Measurements from ENCODE around the gene PCDHGA11.
"Not testable (repeated sequence)": the region's sequence is repeated elsewhere in the genome, so short reads cannot be mapped to it uniquely, and the experiment has no call there.

PCDHGA11 gene

GRCh38 chr5:141432726-141433125, 11.9 kb downstream of the PCDHGA11 start:
- DNase-seq, result not testable (repeated sequence)

GRCh38 chr5:141434006-141434405, 13.2 kb downstream of the PCDHGA11 start:
- no peak for DNase-seq

DNA sequence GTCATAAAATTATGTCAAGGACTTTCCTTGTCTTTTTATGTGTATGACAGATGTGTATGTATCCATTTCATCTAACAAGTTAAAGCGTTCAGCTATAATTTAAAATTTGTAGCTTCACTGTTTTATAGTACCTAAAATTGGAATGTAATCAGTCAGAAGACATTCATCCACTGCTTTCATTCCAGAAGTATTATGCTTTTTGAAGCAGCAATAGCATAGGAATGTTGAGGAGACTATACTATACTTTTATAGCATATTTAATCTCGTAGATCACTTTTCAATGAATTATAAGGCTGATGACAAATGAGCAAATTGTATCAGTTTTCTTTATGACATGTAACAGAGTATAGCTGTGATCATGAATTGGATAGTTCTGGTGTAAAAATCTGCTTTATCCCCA, 16.4 kb downstream of the PCDHGA11 start:
- no peak for DNase-seq

DNA sequence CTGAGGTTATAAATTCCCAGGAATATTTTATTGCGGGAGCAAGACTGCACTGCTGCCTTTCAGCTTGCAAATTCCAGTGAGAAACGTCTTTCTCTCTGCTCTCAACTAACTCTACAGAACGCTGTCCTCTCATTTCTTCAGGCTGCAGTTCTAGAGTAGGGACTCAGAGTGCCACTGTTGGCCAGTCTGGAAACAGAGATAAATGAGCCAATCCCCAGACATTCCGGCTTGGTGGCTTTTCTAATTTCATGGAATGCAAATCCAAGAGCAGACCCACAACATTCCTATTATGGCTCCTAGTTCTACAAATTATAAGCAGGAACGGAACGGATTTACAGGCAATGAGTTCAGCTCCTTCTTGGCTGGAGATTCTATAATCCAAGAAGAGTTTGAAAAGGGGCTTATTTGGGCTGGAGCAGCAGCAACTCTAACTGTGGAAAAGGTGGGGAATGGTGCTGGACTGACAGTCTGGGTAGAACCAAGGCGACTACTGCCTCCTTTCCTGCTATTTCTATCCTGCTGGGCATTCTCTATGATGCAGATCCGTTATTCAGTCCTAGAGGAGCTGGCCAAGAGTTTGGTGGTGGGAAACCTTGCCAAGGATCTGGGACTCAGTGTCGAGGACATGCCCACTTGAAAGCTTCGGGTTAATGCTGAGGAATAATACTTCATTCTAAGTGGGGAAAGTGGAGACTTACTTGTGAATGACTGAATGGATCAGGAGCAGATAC, 18.7 kb downstream of the PCDHGA11 start:
- DNase-seq, result no peak

DNA sequence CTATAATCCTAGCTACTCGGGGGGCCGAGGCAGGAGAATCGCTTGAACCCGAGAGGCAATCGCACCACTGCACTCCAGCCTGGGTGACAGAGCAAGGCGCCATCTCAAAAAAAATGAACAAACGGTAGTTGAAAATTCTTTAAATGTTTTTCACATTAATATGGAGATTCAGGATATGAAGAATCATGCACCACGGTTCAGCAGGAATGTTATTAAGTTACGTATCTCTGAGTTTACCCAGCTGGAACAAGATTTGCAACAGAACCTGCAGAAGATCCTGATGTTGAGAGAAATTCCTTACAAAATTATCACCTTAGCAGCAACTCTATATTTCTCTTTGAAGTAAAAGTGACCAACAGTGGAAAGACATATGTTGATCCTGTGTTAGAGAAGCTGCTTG, 19.5 kb downstream of the PCDHGA11 start:
- DNase-seq, result no peak

GRCh38 chr5:141441571-141442170, 20.8 kb downstream of the PCDHGA11 start:
- DNase-seq, result no peak

DNA sequence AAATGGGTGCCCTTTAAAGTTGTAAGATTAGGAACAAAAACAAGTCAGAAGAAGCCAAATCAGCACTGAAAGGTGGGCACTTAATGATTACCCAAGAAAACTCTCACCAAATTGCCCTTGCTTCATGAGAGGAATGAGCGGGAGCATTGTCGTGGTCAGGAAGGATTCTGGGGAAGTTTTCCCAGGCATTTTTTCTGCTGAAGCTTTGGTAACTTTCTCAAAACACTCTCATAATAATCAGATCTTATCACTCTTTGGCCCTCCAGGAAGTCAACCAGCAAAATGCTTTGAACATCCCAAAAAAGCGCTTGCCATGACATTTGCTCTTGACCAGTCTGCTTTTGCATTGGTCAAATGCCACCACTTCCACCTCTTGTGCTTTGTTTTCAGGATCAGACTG, 44.5 kb downstream of the PCDHGA11 start:
- no peak for DNase-seq

Data from NCI-H1436 (cell line).